Measurements from ENCODE around the gene HS3ST4.

GRCh38 chr16:25875956-25876598 is 184.3 kb downstream of the HS3ST4 start:
- TF ChIP-seq POLR2A (IDR thresholded peaks at IDR 0.05) (no peak), CTCF (IDR thresholded peaks at IDR 0.05) (no peak)

Data from vagina (tissue), 2 donors.